Vagina (tissue), 2 donors: ENCODE results near the gene KCNC4.

Experiments
- CTCF ChIP-seq, 3 experiments: fragments of 450-650 bp in 2 of 3; fragments of 200-600 bp in 1 of 3; sonication (generic) in 1 of 3; IDR thresholded peaks; one replicate each; pipeline ENCODE4 v1.5.1; 2017 to 2019; ENCODE audit warnings: antibody characterized with exemption in 3 of 3, mild to moderate bottlenecking in 2 of 3, moderate library complexity in 2 of 3
- POLR2A ChIP-seq, 2 donors: fragments of 450-650 bp; IDR thresholded peaks; one replicate each; pipeline ENCODE4 v1.6.1; 2017; ENCODE audit warnings: antibody characterized with exemption in 2 of 2, mild to moderate bottlenecking in 2 of 2, moderate library complexity in 2 of 2

- no peak for TF ChIP-seq CTCF (IDR thresholded peaks at IDR 0.05)
- TF ChIP-seq POLR2A (IDR thresholded peaks at IDR 0.05): no peak
Observed at GRCh38 chr1:110198746-110199145, 11.4 kb upstream of the KCNC4 start.
